ENCODE measurements around the gene OR6C6.
"Not testable (repeated sequence)": the region's sequence is repeated elsewhere in the genome, so short reads cannot be mapped to it uniquely, and the experiment has no call there.

Gene OR6C6
- total RNA-seq, result 0 reads per million in 4 experiments

DNA sequence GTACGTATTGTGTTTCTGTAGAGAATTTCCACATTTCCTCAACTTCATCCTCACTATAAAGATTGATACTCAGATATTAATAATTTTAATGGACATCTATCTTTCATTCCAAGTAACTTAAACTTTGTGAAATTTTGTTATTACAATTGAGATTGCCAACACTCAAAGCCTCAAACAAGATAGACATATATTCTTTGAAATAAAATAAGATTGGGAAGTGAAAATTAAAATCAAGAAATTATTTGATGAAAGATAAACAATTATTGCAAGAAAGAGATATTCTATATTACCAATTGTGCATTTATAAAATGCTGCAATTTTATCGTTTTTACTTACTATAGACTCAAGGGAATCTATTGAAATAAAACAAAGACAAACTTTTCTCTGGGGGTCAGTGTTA, at the start of gene OR6C6:
Gene OR6C6, minus strand, starts transcription at position 101 of the 400 bp plus-strand sequence. CDS start 1,337 bp downstream, outside the sequence.
- no peak for DNase-seq

- no peak for DNase-seq
Observed at GRCh38 chr12:55336002-55336401, 39.6 kb upstream of the OR6C6 start.

GRCh38 chr12:55330446-55330845, 34.1 kb upstream of the OR6C6 start, which contains the start of gene OR6C3:
Gene OR6C3 (plus strand): TSS chr12:55330746. CDS start chr12:55331701, 955 bp downstream.
- no peak for DNase-seq

DNA sequence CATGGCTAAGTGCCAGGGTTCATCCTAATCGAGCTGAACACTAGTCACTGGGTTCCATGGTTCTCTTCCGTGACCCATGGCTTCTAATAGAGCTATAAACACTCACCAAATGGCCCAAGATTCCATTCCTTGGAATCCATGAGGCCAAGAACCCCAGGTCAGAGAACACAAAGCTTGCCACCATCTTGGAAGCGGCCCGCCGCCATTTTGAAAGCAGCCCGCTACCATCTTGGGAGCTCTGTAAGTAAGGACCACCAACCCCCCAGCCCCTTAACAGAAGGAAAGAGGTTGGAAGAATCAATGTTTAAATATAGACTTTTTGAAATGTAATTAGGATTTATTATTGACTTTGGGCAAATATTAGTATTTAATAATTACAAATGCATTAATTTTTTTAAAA, 29.4 kb upstream of the OR6C6 start:
- not testable (repeated sequence) for DNase-seq

- DNase-seq, result no peak
Observed at GRCh38 chr12:55320201-55320600, 23.8 kb upstream of the OR6C6 start.

DNA sequence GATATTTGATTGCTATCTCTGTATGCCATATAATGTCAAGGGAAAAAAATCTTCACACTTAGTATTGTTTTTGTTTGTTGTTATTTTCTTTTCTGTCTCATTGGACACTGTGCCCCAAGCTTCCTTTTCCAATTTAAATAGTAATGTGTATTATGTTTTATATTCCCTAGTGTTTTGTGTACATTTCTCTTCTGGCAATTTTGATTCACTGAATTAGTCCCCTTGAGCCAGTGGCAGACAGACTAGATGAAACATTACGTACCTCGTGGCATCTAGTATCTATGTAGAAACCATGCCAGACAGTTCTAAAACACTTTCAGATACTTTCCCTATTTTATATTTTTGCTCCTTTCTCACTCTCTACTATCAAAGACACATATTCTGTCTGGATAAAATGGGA, 17.7 kb upstream of the OR6C6 start, which contains the start of gene OR6C1:
Gene OR6C1, plus strand, starts transcription at position 301 of the 400 bp plus-strand sequence. CDS start 6,257 bp downstream, outside the sequence.
- DNase-seq, result no peak

DNA sequence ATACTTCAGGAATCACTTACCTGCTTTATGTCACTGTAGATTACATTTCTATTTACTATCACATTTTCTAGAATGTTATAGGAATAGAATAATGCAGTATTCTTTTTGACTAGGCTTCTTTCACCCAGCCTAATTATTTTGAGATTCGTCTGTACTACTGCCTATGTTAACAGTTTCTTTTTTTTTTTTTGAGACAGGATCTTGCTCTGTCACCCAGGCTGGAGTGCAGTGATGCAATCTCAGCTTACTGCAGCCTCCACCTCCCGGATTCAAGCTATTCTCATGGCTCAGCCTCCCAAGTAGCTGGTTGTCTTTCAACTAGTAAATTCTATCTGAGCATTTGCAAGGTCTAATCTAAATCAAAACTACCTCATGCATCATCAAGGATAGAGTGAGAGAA, 6.4 kb downstream of the OR6C6 start:
- DNase-seq, result no peak

GRCh38 chr12:55280991-55281390, 15.4 kb downstream of the OR6C6 start:
- no peak for DNase-seq

- no peak for DNase-seq
Observed at GRCh38 chr12:55258303-55258702, 38.1 kb downstream of the OR6C6 start.

- DNase-seq, result no peak
Observed at GRCh38 chr12:55256831-55257230, 39.5 kb downstream of the OR6C6 start.

GRCh38 chr12:55253281-55253680, 43.1 kb downstream of the OR6C6 start:
- no peak for DNase-seq

DNA sequence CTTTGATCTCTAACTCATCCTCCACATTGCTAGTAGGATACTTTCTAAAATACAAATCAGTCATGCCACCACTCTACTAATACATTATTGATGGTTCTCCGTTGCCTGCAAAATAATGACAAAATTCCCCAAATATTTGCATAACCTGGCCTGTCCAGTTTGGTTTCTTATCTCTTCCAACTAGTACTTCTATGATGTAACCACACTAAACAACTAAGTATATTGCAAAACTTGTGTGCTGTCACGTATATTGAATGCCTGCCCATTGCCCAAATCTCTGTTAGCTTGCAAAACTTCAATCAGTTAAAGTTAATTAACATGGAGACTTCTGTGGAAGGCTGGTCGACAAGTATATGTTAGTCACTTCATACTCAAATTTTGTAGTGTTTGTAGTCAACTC, 45.4 kb downstream of the OR6C6 start:
- DNase-seq, result no peak

GRCh38 chr12:55246159-55246558, 50.2 kb downstream of the OR6C6 start:
- DNase-seq, result no peak

DNA sequence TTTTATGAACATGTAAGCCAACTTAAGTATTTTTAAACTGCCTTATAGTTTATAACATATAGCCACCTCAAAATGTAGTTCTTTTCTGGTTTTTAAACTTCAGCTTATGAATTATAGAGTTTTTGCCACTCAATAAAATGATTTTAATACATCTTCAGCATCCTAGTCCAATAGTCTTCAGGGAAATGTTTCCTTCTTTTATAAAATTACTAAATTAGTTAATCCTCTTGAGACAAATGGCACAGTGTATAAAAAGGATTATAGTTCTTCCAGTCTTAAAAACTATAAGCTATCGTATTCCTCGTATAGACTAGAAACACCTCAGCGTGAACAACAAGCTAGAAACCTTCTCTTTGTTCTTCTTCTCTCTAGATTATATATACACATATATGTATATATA, 52.1 kb downstream of the OR6C6 start, which contains the start of gene OR6C74:
Gene OR6C74, plus strand, starts transcription at position 301 of the 400 bp plus-strand sequence. CDS start 2,679 bp downstream, outside the sequence.
- no peak for DNase-seq
